Large intestine (tissue), 3 donors: ENCODE measurements around the gene AP4B1. TPM values are rescaled to one million over a fixed set of nuclear protein-coding genes. Genes with fewer than 3 reads are reported as not detected.
"Not testable (repeated sequence)": the region's sequence is repeated elsewhere in the genome, so short reads cannot be mapped to it uniquely, and the experiment has no call there.

Experiments
- DNase-seq, 2 donors: peaks; one replicate each; pipeline versions ENCODE4 v3.0.0 to v3.0.0-alpha.2; 2013
- H3K27ac ChIP-seq: one replicate; pipeline ENCODE4 v1.5.1; 2013; ENCODE audit warnings: low read length
- H3K27me3 ChIP-seq: 2 replicates; pipeline ENCODE4 v1.6.1; 2013; ENCODE audit warnings: low read length; ENCODE audit not compliant: control insufficient read depth, insufficient read depth
- H3K36me3 ChIP-seq: 2 replicates; pipeline ENCODE4 v1.6.1; 2013; ENCODE audit warnings: low read length; ENCODE audit not compliant: control insufficient read depth, insufficient read depth
- H3K4me1 ChIP-seq: one replicate; pipeline ENCODE4 v1.6.1; 2013; ENCODE audit warnings: low read length; ENCODE audit not compliant: control insufficient read depth, insufficient read depth
- H3K4me3 ChIP-seq: one replicate; pipeline ENCODE4 v1.5.1; 2013; ENCODE audit warnings: low read length
- H3K9me3 ChIP-seq: one replicate; pipeline ENCODE4 v1.6.1; 2013; ENCODE audit warnings: mild to moderate bottlenecking, low read depth, low read length, moderate library complexity; ENCODE audit not compliant: control insufficient read depth
- WGBS: methylation state at CpG from one replicate; pipeline ENCODE4 v1.1.5; 2013; ENCODE audit warnings: low lambda C conversion rate; ENCODE audit not compliant: insufficient coverage; 5-methylcytosine and 5-hydroxymethylcytosine counted together
- polyA plus RNA-seq: library from polyadenylated mRNA; unstranded; fragments of 120-200 nt; gene quantifications from one replicate; pipeline ENCODE4 v1.2.1, GENCODE V29; 2013

AP4B1 gene
- polyA plus RNA-seq, 1 donor, result 39.6 TPM

DNA sequence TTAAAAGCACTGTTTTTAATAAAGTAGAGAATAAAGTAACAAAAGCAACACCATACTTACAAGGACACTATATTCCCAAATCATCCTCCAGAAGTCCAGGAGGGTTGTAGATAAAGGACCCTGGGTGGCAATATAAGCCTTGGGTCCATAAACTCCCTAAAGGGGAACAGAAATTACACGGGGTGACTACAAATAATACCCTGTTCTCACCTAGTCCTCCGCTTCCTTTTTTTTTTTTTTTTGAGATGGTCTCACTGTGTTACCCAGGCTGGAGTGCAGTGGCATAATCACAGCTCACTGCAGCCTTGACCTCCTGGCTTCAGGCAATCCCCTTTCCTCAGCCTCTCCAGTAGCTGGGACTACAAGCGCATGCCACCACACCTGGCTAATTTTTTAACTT is 46.2 kb downstream of the AP4B1 start:
- Histone ChIP-seq H3K4me1 (no peaks in the 10 kb centered on the region), H3K27ac (no peak overlapping the region), H3K27me3 (no peaks in the 10 kb centered on the region), H3K36me3 (no peaks in the 10 kb centered on the region), H3K4me3 (no peak overlapping the region), H3K9me3 (no peaks in the 10 kb centered on the region)
- no peak for DNase-seq
- no CpG with 5 or more reads among the region's 3 CpGs for WGBS

DNA sequence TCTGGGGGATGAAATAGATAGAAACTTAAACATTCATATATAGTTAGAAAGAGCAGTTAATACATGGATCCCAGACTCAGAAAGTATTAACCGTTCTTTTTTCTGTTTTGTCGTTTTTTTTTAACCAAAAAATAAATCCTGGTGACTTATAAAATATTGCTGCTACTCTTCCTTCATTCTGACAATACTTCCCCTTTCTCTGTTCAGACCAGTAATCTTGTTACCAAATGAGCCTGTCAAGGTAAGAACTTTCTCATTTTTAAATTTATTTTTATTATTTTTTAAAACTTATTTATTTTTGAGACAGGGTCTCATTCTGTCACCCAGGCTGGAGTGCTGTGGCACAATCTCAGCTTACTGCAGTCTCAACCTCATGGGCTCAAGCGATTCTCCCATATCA is 46.8 kb downstream of the AP4B1 start:
- Histone ChIP-seq H3K27me3 (no peaks in the 10 kb centered on the region), H3K27ac (no peak overlapping the region), H3K4me1 (no peaks in the 10 kb centered on the region), H3K9me3 (no peaks in the 10 kb centered on the region), H3K36me3 (no peaks in the 10 kb centered on the region), H3K4me3 (no peak overlapping the region)
- 100% methylated on average over 2 of the region's 3 CpGs for WGBS
- no peak for DNase-seq

DNA sequence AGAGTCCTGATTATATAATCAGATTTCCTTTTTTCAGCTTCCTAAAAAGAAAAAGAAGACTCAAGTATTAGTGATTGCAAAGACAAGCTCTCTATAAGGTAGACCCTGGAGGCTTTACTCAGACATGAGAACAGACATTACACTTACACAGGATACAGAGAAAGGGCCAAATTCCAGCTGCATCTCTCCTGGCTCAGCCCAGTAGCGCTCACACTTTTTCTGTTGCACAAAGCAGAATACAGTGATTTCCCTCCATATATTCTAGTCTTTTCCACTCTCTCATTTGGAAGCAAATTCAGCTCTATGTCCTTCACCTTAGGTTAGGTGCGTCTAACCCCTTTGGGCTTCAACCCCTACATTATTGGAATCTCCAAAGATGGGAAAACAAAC is 48.2 kb downstream of the AP4B1 start:
- Histone ChIP-seq H3K4me1 (no peaks in the 10 kb centered on the region), H3K27ac (no peak overlapping the region), H3K36me3 (no peaks in the 10 kb centered on the region), H3K9me3 (no peaks in the 10 kb centered on the region), H3K27me3 (no peaks in the 10 kb centered on the region), H3K4me3 (no peak overlapping the region)
- 80% methylated on average over 1 of the region's 2 CpGs for WGBS
- DNase-seq, result no peak

DNA sequence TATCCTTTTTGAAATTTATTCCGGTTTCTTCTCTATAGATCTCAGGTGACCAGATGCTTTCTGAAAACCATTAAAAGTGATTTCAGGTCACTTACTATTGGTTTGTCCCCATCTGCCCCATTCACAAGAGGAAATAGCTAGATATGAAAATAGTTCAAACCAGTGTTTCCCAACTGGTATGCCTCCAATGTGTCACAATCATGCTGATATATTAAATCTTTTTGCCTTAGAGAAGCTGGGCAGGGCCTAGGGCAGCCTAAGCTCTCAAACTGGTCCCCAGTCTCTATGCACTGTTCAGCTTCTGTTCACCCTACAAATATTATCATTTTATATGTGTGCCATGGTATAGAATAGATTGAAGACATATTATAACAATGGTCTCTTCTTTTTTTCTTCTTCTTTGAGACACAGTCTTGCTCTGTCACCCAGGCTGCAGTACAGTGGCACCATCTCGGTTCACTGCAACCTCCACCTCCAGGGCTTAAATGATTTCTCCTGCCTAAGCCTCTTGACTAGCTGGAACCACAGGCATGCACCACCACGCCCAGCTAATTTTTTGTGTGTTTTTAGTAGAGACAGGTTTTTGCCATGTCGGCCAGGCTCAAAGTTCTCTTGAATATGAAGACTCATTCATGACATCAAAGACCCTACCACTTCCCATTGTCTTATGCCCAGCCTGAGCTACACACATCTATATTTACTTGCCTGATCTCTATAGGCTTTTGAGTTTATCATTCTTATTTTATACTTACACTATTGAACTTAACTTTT is 48.8 kb downstream of the AP4B1 start:
- Histone ChIP-seq H3K36me3 (no peaks in the 10 kb centered on the region), H3K4me1 (no peaks in the 10 kb centered on the region), H3K4me3 (no peak overlapping the region), H3K27ac (no peak overlapping the region), H3K27me3 (no peaks in the 10 kb centered on the region), H3K9me3 (no peaks in the 10 kb centered on the region)
- 86% methylated on average over 1 of the region's 4 CpGs for WGBS
- no peak for DNase-seq

DNA sequence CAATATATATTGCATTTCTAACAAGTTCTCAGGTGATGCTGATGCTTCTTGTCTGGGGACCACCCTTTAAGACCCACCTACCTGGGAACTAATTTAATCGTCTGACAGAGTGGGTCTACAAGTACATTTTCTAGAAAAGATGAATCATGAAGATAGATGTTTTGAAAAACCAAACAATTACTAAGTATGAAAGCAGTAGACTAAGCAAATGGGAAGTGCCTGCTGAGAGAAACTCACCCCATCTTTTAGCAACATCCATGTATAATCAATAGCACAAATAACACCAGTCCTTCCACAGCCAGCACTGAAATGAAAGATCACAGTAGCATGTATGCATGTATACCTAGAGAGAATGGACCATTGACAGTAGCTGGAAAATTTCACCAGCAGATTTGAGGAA is 50.4 kb downstream of the AP4B1 start:
- H3K4me3 ChIP-seq, result no peak overlapping the region

DNA sequence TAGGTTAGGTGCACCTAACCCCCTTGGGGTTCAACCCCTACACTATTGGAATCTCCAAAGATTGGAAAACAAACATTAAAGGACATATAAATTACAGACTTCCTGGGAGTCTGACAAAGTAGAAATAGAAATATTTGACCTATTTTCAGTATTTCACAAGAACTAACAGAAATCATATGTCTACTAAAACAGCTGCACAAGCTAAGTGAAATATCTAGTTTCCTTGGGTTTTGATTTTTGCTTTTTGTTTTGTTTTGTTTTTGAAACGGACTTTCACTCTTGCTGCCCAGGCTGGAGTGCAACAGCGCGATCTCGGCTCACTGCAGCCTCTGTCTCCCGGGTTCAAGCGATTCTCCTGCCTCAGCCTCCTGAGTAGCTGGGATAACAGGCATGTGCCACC is 51.9 kb downstream of the AP4B1 start:
- not testable (repeated sequence) for H3K27me3 ChIP-seq, H3K36me3 ChIP-seq, H3K27ac ChIP-seq, DNase-seq, H3K4me3 ChIP-seq, H3K9me3 ChIP-seq, H3K4me1 ChIP-seq
- WGBS, result no CpG with 5 or more reads among the region's 6 CpGs

More for the DNA sequence above, 50.4 kb downstream of the AP4B1 start:
- H3K27me3 ChIP-seq, result no peaks in the 10 kb centered on the region
- no peak overlapping the region for H3K27ac ChIP-seq
- no peaks in the 10 kb centered on the region for H3K4me1 ChIP-seq
- H3K36me3 ChIP-seq, result no peaks in the 10 kb centered on the region
- WGBS, result 60% methylated on average over 1 of the region's 1 CpG
- no peaks in the 10 kb centered on the region for H3K9me3 ChIP-seq
- no peak for DNase-seq

DNA sequence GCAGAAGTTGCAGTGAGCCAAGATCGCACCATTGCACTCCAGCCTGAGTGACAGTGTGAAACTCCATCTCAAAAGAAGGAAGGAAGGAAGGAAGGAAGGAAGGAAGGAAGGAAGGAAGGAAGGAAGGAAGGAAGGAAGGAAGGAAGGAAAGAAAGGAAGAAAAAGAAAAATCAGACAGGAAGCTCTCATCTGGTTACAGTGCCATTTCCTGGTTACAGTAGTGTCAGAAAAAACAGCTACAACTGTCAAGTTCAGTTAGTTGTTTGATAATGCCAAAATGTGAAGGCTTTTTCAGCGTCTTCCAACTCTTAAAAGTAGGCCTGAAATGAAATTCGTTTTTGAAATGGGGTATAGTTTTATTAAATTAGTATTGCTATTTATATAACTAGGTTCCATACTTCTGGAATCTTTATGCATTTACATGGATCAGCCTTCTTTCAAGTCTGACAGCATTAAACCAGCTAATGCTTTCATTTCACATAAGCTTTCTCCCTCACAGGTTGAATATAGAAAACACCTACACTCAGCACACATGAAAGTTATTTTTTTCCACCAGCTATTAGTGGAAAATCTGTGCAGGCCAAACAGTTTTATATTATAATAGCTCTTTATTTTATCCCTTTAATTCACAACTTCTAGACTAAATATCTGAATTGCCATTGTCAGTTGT is 54.3 kb downstream of the AP4B1 start:
- H3K4me3 ChIP-seq, result no peak overlapping the region
- WGBS, result 100% methylated on average over 1 of the region's 3 CpGs
- H3K9me3 ChIP-seq, result peaks cover 3% of the 10 kb centered on the region
- no peaks in the 10 kb centered on the region for H3K4me1 ChIP-seq
- H3K36me3 ChIP-seq, result no peaks in the 10 kb centered on the region
- no peak overlapping the region for H3K27ac ChIP-seq
- no peak for DNase-seq
- no peaks in the 10 kb centered on the region for H3K27me3 ChIP-seq

DNA sequence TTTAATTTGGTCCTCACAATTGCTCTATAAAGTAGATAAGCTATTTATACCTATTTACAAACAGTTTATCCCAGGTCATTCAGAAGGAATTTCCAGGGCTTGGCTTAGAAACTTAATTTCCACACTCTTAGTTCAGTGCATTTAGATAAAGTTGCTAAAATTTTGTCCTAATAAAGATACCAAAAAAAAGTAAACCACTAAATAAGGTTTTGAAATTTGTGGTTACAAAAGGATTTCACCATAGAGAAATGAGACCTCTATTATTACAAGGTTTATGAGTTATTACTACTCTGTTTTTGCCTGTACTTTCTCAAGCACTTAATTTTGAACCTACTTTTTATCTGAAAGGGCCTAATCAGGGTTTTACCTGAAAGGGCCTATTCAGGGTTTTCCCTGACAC is 55.5 kb downstream of the AP4B1 start:
- DNase-seq, result no peak
- Histone ChIP-seq H3K4me1 (no peaks in the 10 kb centered on the region), H3K36me3 (no peaks in the 10 kb centered on the region), H3K9me3 (peaks cover 3% of the 10 kb centered on the region), H3K27ac (no peak overlapping the region), H3K27me3 (no peaks in the 10 kb centered on the region), H3K4me3 (no peak overlapping the region)

DNA sequence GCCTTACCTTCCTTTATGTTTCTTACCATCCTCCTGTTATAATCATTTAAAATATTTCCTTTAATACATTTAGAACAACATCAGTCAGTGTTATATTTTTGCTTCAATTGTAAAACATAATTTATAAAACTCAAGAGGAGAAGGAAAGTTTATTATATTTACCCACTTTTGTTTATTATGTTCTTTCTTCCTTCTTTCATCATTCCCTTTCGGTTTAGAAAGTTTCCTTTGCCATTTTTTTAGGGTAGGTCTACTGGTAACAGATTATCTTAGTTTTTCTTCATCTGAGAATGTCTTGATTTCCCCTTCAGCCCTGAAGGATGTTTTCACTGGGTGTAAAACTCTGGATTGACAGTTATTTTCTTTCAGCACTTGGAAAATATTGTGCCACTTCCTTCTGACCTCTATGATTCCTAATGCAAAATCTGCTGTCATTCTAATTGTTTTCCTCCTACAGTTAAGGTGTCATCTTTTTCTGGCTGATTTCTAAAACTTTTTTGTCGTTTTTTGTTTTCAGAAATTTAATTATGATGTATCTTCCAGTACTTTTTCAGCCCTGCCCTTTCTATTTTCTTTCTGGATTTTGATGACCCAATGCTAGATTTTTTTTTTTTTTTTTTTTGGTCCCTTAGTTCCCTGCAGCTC is 58.1 kb downstream of the AP4B1 start:
- Histone ChIP-seq H3K27me3 (no peaks in the 10 kb centered on the region), H3K27ac (no peak overlapping the region), H3K4me3 (no peak overlapping the region), H3K36me3 (no peaks in the 10 kb centered on the region), H3K4me1 (no peaks in the 10 kb centered on the region), H3K9me3 (peaks cover 3% of the 10 kb centered on the region)
- WGBS, result 78% methylated on average over 2 of the region's 2 CpGs
- DNase-seq, result no peak
